PC-9 (cell line): ENCODE results near the gene DGLUCY. TPM values are rescaled to one million over a fixed set of nuclear protein-coding genes. Genes with fewer than 3 reads are reported as not detected.

ENCODE experiments used
- BruUV-seq: library from RNA; stranded (reverse); fragments of 400-500 nt; replicated peaks from 2 replicates; lab custom pipeline; 2021; lab: Mats Ljungman, UMichigan
- CTCF ChIA-PET: fragments of 300-600 bp; sonication (Branson Sonifier 250); formaldehyde crosslinking; loops from one replicate; lab custom pipeline; 2022; ENCODE audit warnings: antibody characterized with exemption; lab: Charles Lee
- POLR2A ChIA-PET: fragments of 300-600 bp; sonication (Branson Sonifier 250); formaldehyde crosslinking; loops from one replicate; lab custom pipeline; 2022; ENCODE audit warnings: antibody characterized with exemption; ENCODE audit not compliant: unreplicated experiment; lab: Charles Lee
- DNase-seq, 2 experiments: peaks; one replicate each; pipeline versions ENCODE4 v3.0.0 to v3.0.0-alpha.2; 2015 to 2022; ENCODE audit warnings: mixed read lengths in 1 of 2
- H2AFZ ChIP-seq: fragments of 200-600 bp; sonication (generic); 2 replicates; pipeline ENCODE4 v1.8.1; 2017; ENCODE audit warnings: antibody characterized with exemption
- H3F3A ChIP-seq: fragments of 200-600 bp; sonication (generic); 2 replicates; pipeline ENCODE4 v1.8.1; 2017; ENCODE audit warnings: antibody characterized with exemption, mild to moderate bottlenecking, low read depth; ENCODE audit not compliant: insufficient read depth
- H3K27ac ChIP-seq: fragments of 200-600 bp; sonication (generic); 2 replicates; pipeline ENCODE4 v1.6.1; 2016; ENCODE audit warnings: mixed run types
- H3K27me3 ChIP-seq: fragments of 200-600 bp; sonication (generic); 2 replicates; pipeline ENCODE4 v1.6.1; 2016; ENCODE audit warnings: low read depth, mixed run types; ENCODE audit not compliant: insufficient read depth
- H3K36me3 ChIP-seq: fragments of 200-600 bp; sonication (generic); 2 replicates; pipeline ENCODE4 v1.6.1; 2016; ENCODE audit warnings: low read depth, mixed run types
- H3K4me1 ChIP-seq: fragments of 200-600 bp; sonication (generic); replicated peaks from 2 replicates; pipeline ENCODE4 v1.6.1; 2016; ENCODE audit warnings: mixed run types; ENCODE audit not compliant: insufficient read depth
- H3K4me2 ChIP-seq: fragments of 200-600 bp; sonication (generic); 2 replicates; pipeline ENCODE4 v1.6.1; 2017; ENCODE audit warnings: mixed run types
- H3K4me3 ChIP-seq: fragments of 200-600 bp; sonication (generic); 2 replicates; pipeline ENCODE4 v1.6.1; 2016; ENCODE audit warnings: mixed run types
- H3K79me2 ChIP-seq: fragments of 200-600 bp; sonication (generic); 2 replicates; pipeline ENCODE4 v1.6.1; 2017; ENCODE audit warnings: low read depth, mixed run types
- H3K9me2 ChIP-seq: fragments of 200-600 bp; sonication (generic); 2 replicates; pipeline ENCODE4 v1.8.1; 2017; ENCODE audit warnings: mild to moderate bottlenecking; ENCODE audit not compliant: insufficient read depth
- H3K9me3 ChIP-seq: fragments of 200-600 bp; sonication (generic); 2 replicates; pipeline ENCODE4 v1.8.1; 2016; ENCODE audit warnings: low read depth; ENCODE audit not compliant: insufficient read depth
- H4K20me1 ChIP-seq: fragments of 200-600 bp; sonication (generic); 2 replicates; pipeline ENCODE4 v1.8.1; 2017; ENCODE audit not compliant: insufficient read depth
- EZH2 ChIP-seq: fragments of 200-600 bp; sonication (generic); IDR thresholded peaks from 2 replicates; pipeline ENCODE4 v1.8.0; 2017; ENCODE audit warnings: antibody characterized with exemption, low read depth
- intact Hi-C: fragments of 100-400 bp; cut with micrococcal nuclease; formaldehyde crosslinking; loops from one replicate; pipeline ENCODE4 v1.10.0; 2022; ENCODE audit not compliant: unreplicated experiment
- total RNA-seq: library from RNA; stranded (reverse); gene quantifications from 2 replicates; pipeline ENCODE4 v1.2.3, GENCODE V29; 2021
- TF ChIP-seq, protein P1 (sequence below): fragments of 200-600 bp; sonication (generic); conservative IDR thresholded peaks from 2 replicates; pipeline ENCODE4 v1.6.1; 2017; ENCODE audit warnings: mixed run types, antibody characterized with exemption, mild to moderate bottlenecking, moderate library complexity

The DGLUCY gene
- total RNA-seq, 1 experiment from 2014 or later, result 15.9 TPM

DNA sequence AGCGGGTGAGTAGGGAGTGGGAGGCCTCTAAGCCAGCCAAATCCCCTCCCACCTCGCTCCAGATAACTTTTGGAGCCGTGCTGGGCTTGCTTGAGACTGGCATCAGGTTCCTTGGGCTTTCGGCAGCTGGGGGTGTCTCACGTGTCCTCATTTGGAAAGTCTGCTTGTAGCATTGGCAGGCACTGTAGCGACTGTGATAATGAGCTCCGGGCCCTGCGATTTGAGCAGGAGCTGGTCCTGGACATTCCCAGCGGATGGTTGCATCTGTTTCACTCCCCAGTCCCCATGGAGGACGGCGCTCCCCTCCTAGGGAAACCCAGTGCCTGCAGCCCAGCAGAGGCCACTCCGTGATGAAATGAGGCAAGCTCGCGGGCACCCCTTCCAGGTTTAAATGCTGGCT, 49.4 kb downstream of the DGLUCY start:
- Histone ChIP-seq H3K4me2 (no peak overlapping the region), H3K4me3 (no peak overlapping the region), H3K9me3 (no peaks in the 10 kb centered on the region), H3K79me2 (no peaks in the 10 kb centered on the region), H2AFZ (no peak overlapping the region), H4K20me1 (no peaks in the 10 kb centered on the region), H3K9me2 (no peaks in the 10 kb centered on the region), H3K27ac (no peak overlapping the region), H3K4me1 (peaks cover 11% of the 10 kb centered on the region; the same call in 1 of the 2 replicates), H3F3A (peaks cover 10% of the 10 kb centered on the region; the same call in 1 of the 2 replicates), H3K27me3 (no peaks in the 10 kb centered on the region), H3K36me3 (no peaks in the 10 kb centered on the region)
- BruUV-seq, result no TSS peak
- no peak for TF ChIP-seq EZH2
- TF ChIP-seq, protein P1, sequence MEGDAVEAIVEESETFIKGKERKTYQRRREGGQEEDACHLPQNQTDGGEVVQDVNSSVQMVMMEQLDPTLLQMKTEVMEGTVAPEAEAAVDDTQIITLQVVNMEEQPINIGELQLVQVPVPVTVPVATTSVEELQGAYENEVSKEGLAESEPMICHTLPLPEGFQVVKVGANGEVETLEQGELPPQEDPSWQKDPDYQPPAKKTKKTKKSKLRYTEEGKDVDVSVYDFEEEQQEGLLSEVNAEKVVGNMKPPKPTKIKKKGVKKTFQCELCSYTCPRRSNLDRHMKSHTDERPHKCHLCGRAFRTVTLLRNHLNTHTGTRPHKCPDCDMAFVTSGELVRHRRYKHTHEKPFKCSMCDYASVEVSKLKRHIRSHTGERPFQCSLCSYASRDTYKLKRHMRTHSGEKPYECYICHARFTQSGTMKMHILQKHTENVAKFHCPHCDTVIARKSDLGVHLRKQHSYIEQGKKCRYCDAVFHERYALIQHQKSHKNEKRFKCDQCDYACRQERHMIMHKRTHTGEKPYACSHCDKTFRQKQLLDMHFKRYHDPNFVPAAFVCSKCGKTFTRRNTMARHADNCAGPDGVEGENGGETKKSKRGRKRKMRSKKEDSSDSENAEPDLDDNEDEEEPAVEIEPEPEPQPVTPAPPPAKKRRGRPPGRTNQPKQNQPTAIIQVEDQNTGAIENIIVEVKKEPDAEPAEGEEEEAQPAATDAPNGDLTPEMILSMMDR, result no peak
- CTCF ChIA-PET, result no interaction called here
- POLR2A ChIA-PET, result no interaction called here
- no peak for DNase-seq
- intact Hi-C loops, result no loop called here

DNA sequence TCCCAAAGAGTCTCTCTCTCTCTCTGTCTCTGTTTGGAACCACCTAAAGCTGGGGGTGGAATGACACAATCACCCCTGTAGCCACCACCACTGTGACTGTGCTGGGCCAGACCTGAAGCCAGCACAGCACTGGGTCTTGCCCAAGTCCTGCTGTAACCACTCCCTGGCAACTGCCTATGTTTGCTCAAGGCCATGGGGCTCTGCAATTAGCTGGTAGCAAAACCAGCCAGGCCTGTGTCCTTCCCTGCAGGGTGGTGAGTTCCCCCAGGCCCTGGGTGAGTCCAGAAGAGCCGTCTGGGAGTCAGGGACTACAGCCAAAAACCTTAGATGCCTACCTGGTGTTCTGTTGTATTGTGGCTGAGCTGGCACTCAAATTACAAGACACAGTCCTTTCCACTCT, 50.8 kb downstream of the DGLUCY start:
- Histone ChIP-seq H3K9me2 (no peaks in the 10 kb centered on the region), H4K20me1 (no peaks in the 10 kb centered on the region), H3K4me3 (no peak overlapping the region), H3K9me3 (no peaks in the 10 kb centered on the region), H3K79me2 (no peaks in the 10 kb centered on the region), H3K4me2 (0 out of 2 replicates have a peak overlapping the region, but pooled peaks have one; percentile 6), H3F3A (peaks cover 10% of the 10 kb centered on the region; the same call in 1 of the 2 replicates), H3K27ac (no peak overlapping the region), H3K27me3 (no peaks in the 10 kb centered on the region), H3K36me3 (no peaks in the 10 kb centered on the region), H3K4me1 (peaks cover 11% of the 10 kb centered on the region; the same call in 1 of the 2 replicates), H2AFZ (no peak overlapping the region)
- TF ChIP-seq EZH2, result no peak
- TF ChIP-seq, protein P1, result no peak
- no TSS peak for BruUV-seq
- CTCF ChIA-PET, result no interaction called here
- intact Hi-C loops, result no loop called here
- POLR2A ChIA-PET, result no interaction called here
- DNase-seq, result peak; percentile 33 to 86

DNA sequence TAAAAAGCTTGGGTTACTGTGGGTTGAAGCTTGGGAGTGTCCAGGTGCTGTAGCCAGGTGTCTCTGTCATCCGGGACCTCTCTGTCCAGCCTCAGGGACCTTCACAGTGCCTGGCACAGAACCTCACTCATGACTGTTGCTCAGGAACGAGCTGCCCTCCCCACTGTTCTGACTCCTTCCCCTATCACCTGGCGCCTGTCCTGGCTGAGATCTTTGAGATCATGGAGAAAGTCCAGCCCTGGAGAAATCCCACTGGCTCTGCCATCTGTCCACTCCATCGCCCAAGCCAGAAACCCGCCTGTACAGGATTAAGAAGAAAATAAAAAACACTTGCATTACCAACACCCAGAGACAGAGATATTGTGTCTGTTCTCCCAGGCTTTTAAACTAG, 53.5 kb downstream of the DGLUCY start:
- no peak overlapping the region for H3K4me2 ChIP-seq
- CTCF ChIA-PET, result no interaction called here
- no peaks in the 10 kb centered on the region for H3K9me3 ChIP-seq
- no peaks in the 10 kb centered on the region for H3K9me2 ChIP-seq
- H4K20me1 ChIP-seq, result no peaks in the 10 kb centered on the region
- H3K27ac ChIP-seq, result no peak overlapping the region
- peaks cover 11% of the 10 kb centered on the region; the same call in 1 of the 2 replicates for H3K4me1 ChIP-seq
- H2AFZ ChIP-seq, result no peak overlapping the region
- POLR2A ChIA-PET, result no interaction called here
- H3K36me3 ChIP-seq, result no peaks in the 10 kb centered on the region
- no peak for DNase-seq
- no peaks in the 10 kb centered on the region for H3K79me2 ChIP-seq
- intact Hi-C loops, result no loop called here
- no peak for TF ChIP-seq EZH2
- TF ChIP-seq, protein P1, result no peak
- no TSS peak for BruUV-seq
- no peaks in the 10 kb centered on the region for H3K27me3 ChIP-seq
- H3K4me3 ChIP-seq, result no peak overlapping the region
- H3F3A ChIP-seq, result peaks cover 10% of the 10 kb centered on the region; the same call in 1 of the 2 replicates
